Stimulated activated CD4-positive, alpha-beta T cell treated with anti-CD3 and anti-CD28 coated beads, TNF-alpha, amount 100 ng/mL, for 24 hours (primary cell): ENCODE measurements around the gene OR52K2.
"Not testable (repeated sequence)": the region's sequence is repeated elsewhere in the genome, so short reads cannot be mapped to it uniquely, and the experiment has no call there.

Source experiments
- DNase-seq, 3 experiments: peaks; one replicate each; pipeline ENCODE4 v3.0.0-alpha.2; 2020; ENCODE audit warnings: low read depth in 3 of 3

The OR52K2 gene

DNA sequence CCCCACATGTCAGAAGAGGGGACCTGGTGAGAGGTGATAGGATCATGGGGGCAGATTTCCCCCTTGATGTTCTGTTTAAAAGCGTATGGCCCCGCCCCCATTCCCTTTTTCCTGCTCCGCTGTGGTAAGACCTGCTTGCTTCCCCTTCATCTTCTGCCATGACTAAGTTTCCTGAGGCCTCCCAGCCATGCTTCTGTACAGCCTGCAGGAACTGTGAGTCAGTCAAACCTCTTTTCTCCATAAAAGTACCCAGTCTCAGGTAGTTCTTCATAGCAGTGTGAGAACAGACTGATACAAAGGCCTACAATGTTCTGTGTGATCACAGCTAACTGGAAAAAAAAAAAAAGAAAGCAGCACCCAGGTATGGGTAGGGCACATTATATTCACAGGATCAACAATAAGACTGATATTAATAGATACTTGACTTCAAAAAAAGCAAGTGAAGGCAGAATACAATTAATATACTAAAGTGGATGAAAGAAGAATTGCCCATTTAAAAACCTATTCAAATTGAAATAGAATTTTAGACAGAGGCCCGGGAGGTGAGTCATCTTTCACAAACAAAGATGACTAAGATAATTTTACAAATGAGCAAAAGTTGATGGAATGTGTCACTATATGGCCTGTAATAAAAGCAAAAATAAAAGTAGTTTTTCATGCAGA, 31.6 kb downstream of the OR52K2 start:
- no peak for DNase-seq

DNA sequence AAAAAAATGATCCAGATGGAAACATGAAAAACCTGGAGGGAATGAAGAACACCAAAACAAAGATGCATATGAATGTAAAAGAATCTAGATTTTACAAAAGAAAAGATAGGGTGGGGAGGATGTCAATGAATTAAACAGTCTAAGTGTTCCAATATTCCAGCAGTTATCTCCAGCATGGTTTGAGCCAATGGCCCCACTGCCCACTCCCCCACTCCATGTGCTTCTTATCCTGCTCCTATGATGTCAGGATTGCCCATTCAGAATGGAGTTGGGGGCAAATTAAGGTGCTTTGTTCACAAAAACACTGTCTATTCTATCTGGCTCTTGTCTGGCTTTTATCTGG, 32.1 kb downstream of the OR52K2 start:
- DNase-seq, result no peak

DNA sequence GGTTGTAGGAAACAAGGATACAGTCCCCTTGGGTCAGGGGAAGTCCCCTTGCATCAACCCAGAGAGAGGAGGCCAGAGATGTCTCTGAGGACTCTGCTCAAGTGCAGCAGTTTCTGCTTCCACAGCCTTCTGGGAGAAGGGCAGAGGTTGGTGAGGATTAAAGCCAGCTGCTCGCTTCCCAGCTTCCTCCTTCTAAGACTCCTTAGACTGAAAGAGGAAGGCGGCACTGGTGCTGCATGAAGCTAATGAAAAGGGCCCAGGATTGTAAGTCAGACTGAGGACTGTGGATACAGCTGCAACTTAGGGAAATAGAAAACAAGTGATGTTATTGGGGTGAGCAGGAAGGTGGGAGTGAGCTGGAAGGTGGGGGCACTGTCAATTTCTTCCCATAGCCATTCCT, 33.4 kb downstream of the OR52K2 start, which contains the start of gene OR52K1:
TSS of gene OR52K1 (plus strand) at position 202 of the 400 bp plus-strand sequence. CDS start 6,255 bp downstream, outside the sequence.
- no peak for DNase-seq

- no peak for DNase-seq
Observed at GRCh38 chr11:4484310-4484709, 35.2 kb downstream of the OR52K2 start.

GRCh38 chr11:4491405-4491804, 42.3 kb downstream of the OR52K2 start:
- not testable (repeated sequence) for DNase-seq

GRCh38 chr11:4491878-4492606, 42.9 kb downstream of the OR52K2 start:
- DNase-seq, result no peak

- DNase-seq, result no peak
Observed at GRCh38 chr11:4493480-4493818, 44.4 kb downstream of the OR52K2 start.

DNA sequence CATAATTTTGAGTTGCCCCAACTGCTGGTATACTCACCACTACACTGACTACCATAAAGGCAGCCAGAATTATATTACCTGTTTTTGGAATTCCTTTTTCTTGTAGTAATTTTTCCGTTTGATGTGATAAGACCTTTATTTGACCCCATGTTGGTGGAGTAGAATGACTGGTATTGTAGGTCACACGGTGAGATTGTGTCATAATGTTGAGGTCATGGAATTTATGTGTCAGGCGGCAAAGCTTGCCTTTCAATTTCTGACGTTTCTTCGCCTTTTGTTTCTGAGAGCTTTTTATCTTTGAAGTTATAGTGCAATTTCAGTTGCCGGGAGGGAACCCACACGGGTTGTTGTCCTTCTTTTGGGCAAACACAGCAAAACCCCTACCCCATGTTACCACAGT, 46.4 kb downstream of the OR52K2 start:
- no peak for DNase-seq

- no peak for DNase-seq
Observed at GRCh38 chr11:4495986-4496385, 46.9 kb downstream of the OR52K2 start.

DNA sequence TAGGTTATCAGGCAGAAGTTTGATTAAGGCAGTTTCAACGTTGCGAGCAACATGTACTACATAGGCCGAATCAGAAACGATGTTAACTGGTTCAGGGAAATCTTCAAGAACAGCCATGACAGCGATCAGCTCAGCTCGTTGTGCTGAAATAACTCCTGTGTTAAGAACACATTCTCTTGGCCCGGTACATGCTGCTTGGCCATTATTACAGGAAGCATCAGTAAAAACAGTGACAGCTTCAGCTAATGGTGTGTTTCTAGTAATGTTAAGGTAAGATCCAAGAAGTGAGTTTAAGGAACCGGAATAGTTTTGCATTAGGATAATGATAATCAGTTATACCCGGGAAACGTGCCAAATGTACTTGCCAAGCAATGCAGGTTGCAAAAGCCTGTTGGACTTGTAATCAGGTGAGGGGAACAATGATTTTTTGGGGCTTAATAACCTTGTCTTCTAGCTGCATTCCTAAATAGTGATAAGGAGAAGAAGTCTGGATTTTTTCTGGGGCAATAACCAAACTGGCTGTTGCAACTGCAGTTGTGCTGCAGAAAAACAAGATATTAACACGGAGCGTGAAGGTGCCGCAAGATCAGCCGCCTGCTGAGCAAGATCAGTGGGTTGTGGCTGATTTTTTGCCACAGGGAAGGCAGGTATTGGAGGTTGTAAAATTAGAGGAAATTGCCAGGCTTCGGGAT, 47.6 kb downstream of the OR52K2 start:
- DNase-seq, result no peak
